Astrocyte of the spinal cord (primary cell): ENCODE data around the gene MAP3K6.
A peak's percentile ranks its signal among the peaks of the same experiment; 100 is the strongest.

Experiments used
- DNase-seq: peaks from one replicate; pipeline ENCODE4 v3.0.0; 2011; ENCODE audit warnings: low read depth, low spot score
- H3K4me3 ChIP-seq: 2 replicates; pipeline ENCODE4 v1.5.1; 2011; ENCODE audit warnings: low read depth, mild to moderate bottlenecking, low read length, moderate library complexity
- CTCF ChIP-seq: IDR thresholded peaks from 2 replicates; pipeline ENCODE4 v1.5.1; 2012; ENCODE audit warnings: low read depth, mild to moderate bottlenecking, low read length, inconsistent platforms
- in situ Hi-C: cut with HindIII; loops from 2 replicates; pipeline ENCODE4 v1.10.0; 2017; ENCODE audit warnings: low sequenced_read_pairs

The MAP3K6 gene

GRCh38 chr1:27360159-27361043 lies 6.4 kb downstream of the MAP3K6 start:
- TF ChIP-seq CTCF, result no peak
- in situ Hi-C loops, result no loop called here
- no peak for DNase-seq
- H3K4me3 ChIP-seq, result peak overlapping the region; percentile 18

GRCh38 chr1:27359822-27360158 lies 7.0 kb downstream of the MAP3K6 start:
- in situ Hi-C loops, result no loop called here
- H3K4me3 ChIP-seq, result no peak overlapping the region
- no peak for DNase-seq
- TF ChIP-seq CTCF, result no peak

GRCh38 chr1:27358928-27359313 lies 7.8 kb downstream of the MAP3K6 start:
- no peak overlapping the region for H3K4me3 ChIP-seq
- TF ChIP-seq CTCF, result no peak
- in situ Hi-C loops, result no loop called here
- no peak for DNase-seq

GRCh38 chr1:27358038-27358927 lies 8.5 kb downstream of the MAP3K6 start:
- H3K4me3 ChIP-seq, result no peak overlapping the region
- TF ChIP-seq CTCF, result no peak
- in situ Hi-C loops, result no loop called here
- no peak for DNase-seq

GRCh38 chr1:27357281-27358037 lies 9.3 kb downstream of the MAP3K6 start:
- no peak overlapping the region for H3K4me3 ChIP-seq
- TF ChIP-seq CTCF, result peak; percentile 88
- DNase-seq, result peak; percentile 54
- in situ Hi-C loops, result no loop called here

- in situ Hi-C loops, result no loop called here
Measured at GRCh38 chr1:27356619-27357280, 10.0 kb downstream of the MAP3K6 start.

More at GRCh38 chr1:27356619-27357280, 10.0 kb downstream of the MAP3K6 start:
- DNase-seq, result no peak
- H3K4me3 ChIP-seq, result no peak overlapping the region
- TF ChIP-seq CTCF, result no peak
